Thoracic aorta (tissue), 2 donors: ENCODE data around the gene FCER1G. TPM values are rescaled to one million over a fixed set of nuclear protein-coding genes. Genes with fewer than 3 reads are reported as not detected.

Experiments used
- ATAC-seq: fragments of 150-250 bp; one replicate; pipeline ENCODE4 v1.8.0; 2017; ENCODE audit warnings: low read depth; ENCODE audit not compliant: insufficient number of reproducible peaks, low FRiP score
- DNase-seq: peaks from one replicate; pipeline ENCODE4 v3.0.0-alpha.2; 2020; ENCODE audit warnings: low spot score
- H3K27ac ChIP-seq, 2 donors: fragments of 200-600 bp; sonication (generic); 1 replicate in 1 of 2; 2 replicates in 1 of 2; pipeline ENCODE4 v1.5.1; 2016; ENCODE audit warnings: mild to moderate bottlenecking in 2 of 2, moderate library complexity in 2 of 2
- H3K27me3 ChIP-seq: fragments of 200-600 bp; sonication (generic); replicated peaks from 2 replicates; pipeline ENCODE4 v1.6.0; 2016; ENCODE audit warnings: mild to moderate bottlenecking; ENCODE audit not compliant: insufficient read depth
- H3K36me3 ChIP-seq: fragments of 200-600 bp; sonication (generic); one replicate; pipeline ENCODE4 v1.5.1; 2016
- H3K4me1 ChIP-seq, 2 donors: fragments of 200-600 bp; sonication (generic); 1 replicate in 1 of 2; 2 replicates in 1 of 2; pipeline versions ENCODE4 v1.5.1 to v1.6.0; 2016; ENCODE audit warnings: low read depth in 2 of 2, mild to moderate bottlenecking in 1 of 2; ENCODE audit not compliant: control insufficient read depth in 1 of 2
- H3K4me3 ChIP-seq: fragments of 200-600 bp; sonication (generic); 2 replicates; pipeline ENCODE4 v1.5.1; 2016; ENCODE audit warnings: mild to moderate bottlenecking
- H3K9me3 ChIP-seq: fragments of 200-600 bp; sonication (generic); 2 replicates; pipeline ENCODE4 v1.5.1; 2016
- CTCF ChIP-seq: fragments of 200-600 bp; sonication (generic); IDR thresholded peaks from one replicate; pipeline ENCODE4 v1.5.1; 2019; ENCODE audit warnings: antibody characterized with exemption
- total RNA-seq, 2 donors: library from RNA; depleted of rRNA; stranded (reverse); fragments of >200 nt; gene quantifications; one replicate each; pipeline versions ENCODE4 v1.1.0 to v1.2.3, GENCODE V29; 2016

FCER1G gene
- 100 to 1,000 TPM in 1 of 2 donors, 10 to 100 TPM in 1; 82.9 to 101 TPM for total RNA-seq

DNA sequence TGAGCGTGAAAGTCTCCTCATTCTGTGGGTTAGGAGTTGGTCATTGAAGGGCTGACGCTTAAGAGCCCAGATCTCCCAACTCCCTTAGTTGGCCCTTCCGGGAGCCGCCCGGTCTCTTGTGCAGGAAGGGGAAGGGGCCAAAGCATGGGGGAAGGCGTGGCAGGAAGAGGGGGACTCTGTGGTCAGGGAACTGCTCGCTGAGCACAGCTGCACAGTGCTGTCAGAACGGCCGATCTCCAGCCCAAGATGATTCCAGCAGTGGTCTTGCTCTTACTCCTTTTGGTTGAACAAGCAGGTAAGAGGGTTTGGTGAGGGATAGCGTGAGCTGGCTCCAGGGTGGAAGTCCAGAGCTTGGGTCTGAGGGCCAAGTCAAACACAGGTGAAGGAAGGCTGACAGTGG, at the start of gene FCER1G:
TSS of gene FCER1G (plus strand) at position 220 of the 400 bp plus-strand sequence. CDS start at position 247, 27 bp downstream.
- ATAC-seq (no peak), DNase-seq (no peak)
- Histone ChIP-seq H3K36me3 (peaks cover 45% of the 10 kb centered on the region), H3K4me1 (no peaks in the 10 kb centered on the region), H3K27ac (peak within 1 kb of the TSS in 1 of 2 donors; percentile 53), H3K4me3 (peak within 1 kb of the TSS; percentile 59), H3K27me3 (no peaks in the 10 kb centered on the region), H3K9me3 (no peaks in the 10 kb centered on the region)
- TF ChIP-seq CTCF, result no peak

GRCh38 chr1:161165742-161166668, 49.1 kb upstream of the FCER1G start, which contains the start of gene PPOX:
Gene PPOX (plus strand): TSS chr1:161166426. CDS start chr1:161166848, 422 bp downstream.
- DNase-seq (peak; percentile 97), ATAC-seq (peak; percentile 87)
- H3K27ac ChIP-seq, result peak within 1 kb of the TSS; percentile 89
- peaks cover 19 to 33% of the 10 kb centered on the region in 2 donors for H3K4me1 ChIP-seq
- H3K4me3 ChIP-seq, result peak within 1 kb of the TSS; percentile 75
- H3K9me3 ChIP-seq, result no peaks in the 10 kb centered on the region
- TF ChIP-seq CTCF, result no peak
- peaks cover 11% of the 10 kb centered on the region for H3K36me3 ChIP-seq
- H3K27me3 ChIP-seq, result no peaks in the 10 kb centered on the region

- Histone ChIP-seq H3K9me3 (no peaks in the 10 kb centered on the region), H3K4me3 (peak overlapping the region; percentile 75), H3K36me3 (peaks cover 20% of the 10 kb centered on the region), H3K27me3 (no peaks in the 10 kb centered on the region), H3K4me1 (peaks cover 13 to 24% of the 10 kb centered on the region in 2 donors), H3K27ac (peak overlapping the region; percentile 89)
- TF ChIP-seq CTCF, result no peak
- DNase-seq (no peak), ATAC-seq (no peak)
Measured at GRCh38 chr1:161166669-161167548, 48.2 kb upstream of the FCER1G start.

DNA sequence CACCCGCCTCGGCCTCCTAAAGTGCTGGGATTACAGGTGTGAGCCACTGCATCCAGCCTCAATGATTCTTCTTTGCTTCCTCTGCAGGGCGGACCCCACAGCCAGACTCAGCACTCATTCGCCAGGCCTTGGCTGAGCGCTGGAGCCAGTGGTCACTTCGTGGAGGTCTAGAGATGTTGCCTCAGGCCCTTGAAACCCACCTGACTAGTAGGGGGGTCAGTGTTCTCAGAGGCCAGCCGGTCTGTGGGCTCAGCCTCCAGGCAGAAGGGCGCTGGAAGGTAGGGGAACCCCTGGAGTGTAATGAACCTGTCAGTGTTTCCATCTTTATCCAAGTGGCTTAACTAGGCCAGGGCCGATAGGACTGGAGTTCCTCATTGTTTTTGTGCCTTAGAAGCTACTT, 46.2 kb upstream of the FCER1G start:
- no peak for DNase-seq
- Histone ChIP-seq H3K4me3 (no peak overlapping the region), H3K27me3 (no peaks in the 10 kb centered on the region), H3K4me1 (peaks cover 16 to 35% of the 10 kb centered on the region in 2 donors), H3K36me3 (peaks cover 32% of the 10 kb centered on the region), H3K27ac (no peak overlapping the region), H3K9me3 (no peaks in the 10 kb centered on the region)
- TF ChIP-seq CTCF, result no peak
- no peak for ATAC-seq
